Right kidney (tissue), 1 donor: Measurements from ENCODE around the gene AKR1C3.
"Not testable (repeated sequence)": the region's sequence is repeated elsewhere in the genome, so short reads cannot be mapped to it uniquely, and the experiment has no call there.

ENCODE experiments used
- DNase-seq: peaks from one replicate; pipeline ENCODE4 v3.0.0-alpha.2; 2016

Gene AKR1C3

DNA sequence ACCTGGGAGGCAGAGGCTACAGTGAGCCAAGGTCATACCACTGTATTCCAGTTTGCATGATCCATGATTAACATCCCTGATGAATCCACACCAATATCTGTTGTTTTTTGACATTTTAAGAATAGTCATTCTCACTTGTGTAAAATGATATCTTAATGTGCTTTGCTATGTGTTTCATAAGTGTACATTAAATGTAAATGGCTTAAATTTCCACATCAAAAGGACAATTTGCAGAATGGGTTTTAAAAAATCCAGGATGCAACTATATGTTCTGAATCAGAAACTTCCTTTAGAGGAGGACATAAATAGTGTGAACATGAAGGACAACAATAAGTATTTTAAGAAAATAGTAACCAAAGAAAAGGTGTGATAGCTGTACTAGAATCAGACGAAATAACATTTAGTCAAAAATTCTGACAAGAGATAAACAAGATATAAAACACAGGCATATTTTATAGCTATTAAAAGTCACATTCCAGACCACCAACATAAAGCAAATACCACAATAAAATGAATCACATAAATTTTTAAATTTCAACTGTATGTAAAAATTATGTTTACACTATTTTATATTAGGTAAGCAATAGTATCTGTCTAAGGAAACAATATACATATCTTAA, 42.4 kb downstream of the AKR1C3 start:
- DNase-seq, result no peak

DNA sequence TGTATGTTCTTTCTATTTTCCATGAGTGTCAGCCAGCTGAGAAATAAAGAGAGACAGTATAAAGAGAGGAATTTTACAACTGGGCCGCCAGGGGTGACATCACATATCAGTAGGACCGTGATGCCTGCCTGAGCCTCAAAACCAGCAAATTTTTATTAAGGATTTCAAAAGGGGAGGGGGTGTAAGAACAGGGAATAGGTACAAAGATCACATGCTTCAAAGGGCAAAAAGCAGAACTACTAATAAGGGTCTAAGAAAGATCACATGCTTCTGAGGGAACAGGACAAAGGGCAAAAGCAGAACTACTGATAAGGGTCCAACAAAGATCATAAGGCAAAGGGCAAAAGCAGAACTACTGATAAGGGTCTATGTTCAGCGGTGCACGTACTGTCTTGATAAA, 43.5 kb downstream of the AKR1C3 start:
- not testable (repeated sequence) for DNase-seq

DNA sequence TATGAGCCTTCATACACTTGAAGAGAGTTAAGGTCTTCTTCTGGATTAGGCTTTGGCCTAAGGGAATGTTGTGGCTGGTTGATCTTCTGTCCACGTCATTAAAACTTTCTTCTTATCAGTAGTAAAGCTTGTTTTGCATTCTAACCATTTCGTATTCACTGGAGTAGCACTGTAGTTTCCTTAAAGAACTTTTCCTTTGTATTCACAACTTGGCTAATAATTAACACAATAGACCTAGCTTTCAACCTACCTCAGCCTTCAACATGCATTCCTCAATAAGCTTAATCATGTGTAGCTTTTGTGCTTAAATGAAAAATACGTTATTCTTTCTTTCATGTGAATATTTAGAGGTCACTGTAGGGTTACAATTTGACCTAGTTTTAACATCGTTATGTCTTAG, 48.0 kb downstream of the AKR1C3 start:
- no peak for DNase-seq

DNA sequence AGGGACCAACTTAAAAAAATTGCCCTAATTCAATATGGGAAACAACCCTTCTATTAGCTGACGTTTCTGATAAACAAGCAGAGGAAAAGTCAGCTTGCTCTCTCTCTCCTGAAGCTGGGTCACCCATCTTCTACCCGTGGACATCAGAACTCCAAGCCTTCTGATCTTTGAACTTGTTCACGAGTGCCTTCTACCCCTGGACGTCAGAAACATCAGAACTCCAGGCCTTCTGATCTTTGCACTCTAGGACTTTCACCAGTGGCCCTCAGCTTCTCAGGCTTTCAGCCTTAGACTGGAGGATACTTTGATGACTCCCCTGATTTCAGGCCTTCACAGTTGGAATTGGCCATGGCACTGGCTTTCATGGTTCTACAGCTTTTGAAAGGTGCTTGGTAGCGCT, 48.9 kb downstream of the AKR1C3 start:
- no peak for DNase-seq

DNA sequence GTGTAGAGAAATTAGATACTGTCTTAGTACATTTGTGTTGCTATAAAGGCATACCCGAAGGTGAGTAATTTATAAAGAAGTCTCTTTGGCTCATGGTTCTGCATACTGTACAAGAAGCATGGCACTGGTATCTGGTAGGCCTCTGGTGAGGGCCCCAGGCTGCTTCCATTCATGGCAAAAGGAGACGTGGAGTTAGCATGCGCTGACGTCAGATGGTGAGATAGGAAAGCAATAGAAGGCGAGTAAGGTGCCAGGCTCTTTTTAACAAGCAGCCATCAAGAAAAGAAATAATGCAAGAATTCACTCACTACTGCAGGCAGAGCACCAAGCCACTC, 52.7 kb downstream of the AKR1C3 start:
- no peak for DNase-seq

DNA sequence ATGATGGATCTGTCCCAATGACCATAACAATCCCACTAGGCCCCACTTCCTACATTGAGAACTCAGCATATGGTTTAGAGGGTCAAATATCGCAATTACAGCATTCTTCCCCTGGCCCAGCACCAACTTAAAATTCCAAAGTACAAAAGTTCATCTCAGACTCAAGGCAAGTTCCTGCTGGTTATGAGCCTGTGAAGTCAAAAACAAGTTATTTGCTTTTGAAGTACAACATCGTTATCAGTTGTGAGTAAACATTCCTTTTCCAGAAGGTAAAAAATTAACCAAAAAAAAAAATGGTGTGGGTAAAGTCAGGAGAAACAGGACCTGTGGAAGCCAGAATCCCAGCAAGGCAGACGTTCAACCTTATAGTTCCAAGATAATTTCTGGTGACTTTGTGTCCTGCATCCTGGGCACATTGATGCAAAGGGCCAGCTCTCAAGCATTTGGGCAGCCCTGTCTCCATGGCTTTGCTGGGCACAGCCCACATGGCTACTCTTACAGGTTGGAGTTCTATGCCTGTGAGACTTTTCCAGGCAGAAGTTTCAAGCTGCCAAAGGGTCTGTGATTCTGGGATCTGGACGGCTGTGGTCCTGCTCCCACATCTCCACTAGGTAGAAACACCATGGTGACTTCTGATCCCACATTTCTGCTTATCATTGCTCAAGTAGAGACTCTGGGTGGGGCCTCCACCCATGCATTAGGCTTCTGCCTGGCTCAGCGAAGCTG, 53.2 kb downstream of the AKR1C3 start:
- DNase-seq, result no peak

DNA sequence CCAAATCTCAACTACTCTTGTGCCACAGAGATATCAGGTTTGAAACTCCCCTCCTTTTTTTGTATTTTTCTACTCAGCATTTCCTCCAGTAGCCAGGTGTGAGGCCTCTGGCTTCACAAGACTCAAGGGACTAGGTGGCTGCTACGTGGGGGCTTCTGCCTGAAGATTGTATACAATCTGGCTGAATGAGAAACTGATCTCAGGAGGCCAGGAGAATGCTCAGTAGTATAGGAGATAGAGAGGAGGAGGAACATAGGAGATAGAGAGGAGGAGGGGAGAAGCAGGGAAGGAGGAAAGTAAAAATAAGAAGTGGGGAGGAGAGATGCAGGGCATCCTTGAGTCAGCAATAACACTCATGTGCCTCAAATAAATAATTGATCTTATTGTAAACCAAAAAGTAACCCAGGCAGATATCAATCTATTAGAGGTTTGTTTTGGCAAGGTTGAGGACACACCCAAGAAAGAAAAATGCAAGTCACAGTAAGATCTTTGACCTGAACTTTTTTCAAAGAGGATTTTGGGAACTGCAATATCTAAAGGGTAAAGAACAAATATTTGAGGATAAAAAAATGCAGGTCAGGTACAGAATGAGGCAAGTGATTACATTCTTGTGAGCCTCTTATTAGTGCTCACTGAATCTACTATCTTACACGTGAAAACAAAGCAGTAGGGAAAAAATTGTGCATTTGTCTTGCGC, 53.9 kb downstream of the AKR1C3 start:
- DNase-seq, result no peak

DNA sequence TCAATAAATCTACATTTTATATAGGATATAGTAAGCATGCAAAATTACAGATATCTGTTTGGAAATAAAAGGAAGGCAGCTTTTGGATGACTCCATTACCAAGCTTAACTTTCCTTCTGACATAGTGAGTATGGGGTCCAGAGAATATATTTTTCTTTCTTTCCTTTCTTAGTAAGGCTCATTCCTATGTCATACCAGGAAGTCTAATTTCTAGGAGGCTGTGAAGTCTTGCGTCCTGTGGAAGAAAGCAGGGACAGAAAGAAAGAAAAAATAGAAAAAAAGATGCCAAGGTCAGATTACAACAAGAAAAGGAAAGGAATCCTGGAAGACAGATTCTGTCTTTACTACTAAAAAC, 54.4 kb downstream of the AKR1C3 start:
- no peak for DNase-seq

DNA sequence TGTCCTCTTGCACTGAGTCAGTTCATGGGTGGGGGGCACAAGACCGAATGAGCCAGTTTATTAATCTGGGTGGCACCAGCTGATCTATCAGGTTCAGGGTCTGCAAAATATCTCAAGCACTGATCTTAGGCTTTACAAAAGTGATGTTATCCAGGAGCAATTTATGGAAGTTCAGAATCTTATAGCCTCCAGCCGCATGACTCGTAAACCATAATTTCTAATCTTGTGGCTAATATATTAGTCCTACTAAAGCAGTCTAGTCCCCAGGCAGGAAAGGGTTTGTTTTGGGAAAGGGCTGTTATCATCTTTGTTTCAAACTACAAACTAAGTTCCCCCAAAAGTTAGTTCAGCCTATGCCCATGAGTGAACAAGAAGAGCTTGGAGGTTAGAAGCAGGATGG, 56.9 kb downstream of the AKR1C3 start:
- no peak for DNase-seq

DNA sequence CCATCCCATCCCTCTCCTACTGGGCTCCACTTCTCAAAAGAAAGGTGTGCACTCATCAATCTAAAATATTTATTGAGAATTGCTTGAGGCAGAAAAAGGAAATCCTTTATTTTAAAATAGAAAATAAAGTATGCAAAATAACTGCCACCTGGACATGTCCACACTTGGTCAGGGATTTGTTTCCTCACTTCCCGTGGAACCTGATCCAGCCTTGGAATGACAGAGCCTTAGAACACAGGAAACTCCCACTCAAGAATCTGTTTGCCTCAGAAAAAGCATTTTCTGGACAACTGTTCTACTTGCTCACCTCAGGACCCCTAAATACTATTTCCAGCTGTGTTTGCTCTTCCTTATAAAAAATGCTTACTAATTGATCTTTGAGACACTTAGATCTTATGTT, 61.7 kb downstream of the AKR1C3 start:
- DNase-seq, result no peak
